ENCODE results near the gene IGFBPL1.
"Not testable (repeated sequence)": the region's sequence is repeated elsewhere in the genome, so short reads cannot be mapped to it uniquely, and the experiment has no call there.

The IGFBPL1 gene

DNA sequence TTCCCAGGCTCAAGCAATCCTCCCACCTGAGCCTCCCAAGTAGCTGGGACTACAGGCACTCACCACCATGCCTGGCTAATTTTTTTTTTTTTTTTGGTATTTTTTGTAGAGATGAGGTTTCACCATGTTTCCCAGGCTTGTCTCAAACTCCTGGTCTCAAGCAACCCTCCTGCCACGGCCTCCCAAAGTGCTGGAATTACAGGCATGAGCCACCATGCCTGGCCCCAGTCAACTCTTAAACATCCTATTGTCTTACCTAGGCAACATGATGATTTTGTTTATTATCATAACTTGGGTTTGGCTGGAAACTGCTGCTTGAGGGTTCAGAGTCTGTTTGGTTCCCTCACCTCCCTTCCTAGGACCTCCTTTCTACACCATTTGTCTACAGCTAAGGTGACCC, 25.1 kb downstream of the IGFBPL1 start:
- not testable (repeated sequence) for DNase-seq (ENCODE audit: low spot score)

DNA sequence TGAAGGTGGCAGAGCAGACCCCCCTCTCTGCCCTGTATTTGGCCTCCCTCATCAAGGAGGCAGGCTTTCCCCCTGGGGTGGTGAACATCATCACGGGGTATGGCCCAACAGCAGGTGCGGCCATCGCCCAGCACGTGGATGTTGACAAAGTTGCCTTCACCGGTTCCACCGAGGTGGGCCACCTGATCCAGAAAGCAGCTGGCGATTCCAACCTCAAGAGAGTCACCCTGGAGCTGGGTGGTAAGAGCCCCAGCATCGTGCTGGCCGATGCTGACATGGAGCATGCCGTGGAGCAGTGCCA, 27.9 kb downstream of the IGFBPL1 start:
- DNase-seq (ENCODE audit: low spot score) = no peak

DNA sequence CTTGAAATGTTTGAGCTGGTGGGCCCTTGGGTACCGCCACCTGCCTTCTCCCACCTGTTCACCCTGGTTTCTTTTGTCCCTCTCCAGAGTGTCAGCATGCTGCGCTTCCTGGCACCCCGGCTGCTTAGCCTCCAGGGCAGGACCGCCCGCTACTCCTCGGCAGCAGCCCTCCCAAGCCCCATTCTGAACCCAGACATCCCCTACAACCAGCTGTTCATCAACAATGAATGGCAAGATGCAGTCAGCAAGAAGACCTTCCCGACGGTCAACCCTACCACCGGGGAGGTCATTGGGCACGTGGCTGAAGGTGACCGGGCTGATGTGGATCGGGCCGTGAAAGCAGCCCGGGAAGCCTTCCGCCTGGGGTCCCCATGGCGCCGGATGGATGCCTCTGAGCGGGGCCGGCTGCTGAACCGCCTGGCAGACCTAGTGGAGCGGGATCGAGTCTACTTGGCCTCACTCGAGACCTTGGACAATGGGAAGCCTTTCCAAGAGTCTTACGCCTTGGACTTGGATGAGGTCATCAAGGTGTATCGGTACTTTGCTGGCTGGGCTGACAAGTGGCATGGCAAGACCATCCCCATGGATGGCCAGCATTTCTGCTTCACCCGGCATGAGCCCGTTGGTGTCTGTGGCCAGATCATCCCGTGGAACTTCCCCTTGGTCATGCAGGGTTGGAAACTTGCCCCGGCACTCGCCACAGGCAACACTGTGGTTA, 28.4 kb downstream of the IGFBPL1 start:
- DNase-seq (ENCODE audit: low spot score) = no peak

DNA sequence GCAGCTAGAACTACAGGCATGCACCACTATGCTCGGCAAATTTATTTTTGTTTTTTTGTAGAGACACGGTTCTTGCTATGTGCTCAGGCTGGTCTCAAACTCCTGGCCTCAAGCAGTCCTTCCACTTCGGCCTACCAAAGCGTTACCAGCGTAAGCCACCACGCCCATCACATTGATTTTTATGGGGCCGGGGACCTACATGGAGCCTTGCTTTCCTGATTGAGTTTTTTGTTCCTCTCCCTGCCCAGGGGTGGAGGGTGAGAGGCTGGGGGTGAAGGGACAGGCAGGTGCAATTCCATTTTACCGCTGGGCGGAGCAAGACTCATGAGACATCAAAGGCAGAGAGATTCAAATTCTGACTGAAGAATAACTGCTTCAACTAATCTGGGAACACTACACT, 29.8 kb downstream of the IGFBPL1 start:
- no peak for DNase-seq (ENCODE audit: low spot score)

DNA sequence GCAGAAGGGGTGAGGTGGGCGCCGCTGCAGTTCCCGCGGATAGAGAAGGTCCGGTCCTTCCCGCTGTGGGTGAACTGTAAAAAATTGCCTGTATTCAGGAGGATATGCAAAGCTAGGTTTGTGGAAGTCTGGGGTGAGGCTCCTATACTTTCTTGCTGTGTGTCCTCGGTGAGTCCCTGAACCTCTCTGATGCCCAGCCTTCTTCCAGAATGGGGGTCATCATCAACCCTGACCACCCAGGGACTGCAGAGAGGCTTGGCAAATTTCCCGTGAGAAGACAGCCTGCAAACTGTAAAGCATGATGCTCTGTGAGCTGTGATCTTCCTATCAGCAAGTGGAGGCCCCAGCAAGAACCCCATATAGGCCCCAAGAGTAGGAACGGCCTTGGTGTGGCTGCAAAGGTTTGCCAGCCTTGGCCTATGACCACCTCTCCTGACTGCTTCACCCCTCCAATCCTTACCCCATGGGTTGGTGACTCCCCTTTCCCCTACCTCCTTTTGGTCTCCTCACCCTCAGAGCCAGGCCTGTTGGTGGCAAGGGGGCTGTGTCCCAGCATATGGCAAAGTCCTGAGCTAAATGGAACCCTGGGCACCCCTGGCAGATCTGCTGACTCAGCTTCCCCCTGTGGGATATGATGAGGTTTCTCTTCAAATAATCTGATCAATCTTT, 31.0 kb downstream of the IGFBPL1 start:
- DNase-seq (ENCODE audit: low spot score) = no peak

DNA sequence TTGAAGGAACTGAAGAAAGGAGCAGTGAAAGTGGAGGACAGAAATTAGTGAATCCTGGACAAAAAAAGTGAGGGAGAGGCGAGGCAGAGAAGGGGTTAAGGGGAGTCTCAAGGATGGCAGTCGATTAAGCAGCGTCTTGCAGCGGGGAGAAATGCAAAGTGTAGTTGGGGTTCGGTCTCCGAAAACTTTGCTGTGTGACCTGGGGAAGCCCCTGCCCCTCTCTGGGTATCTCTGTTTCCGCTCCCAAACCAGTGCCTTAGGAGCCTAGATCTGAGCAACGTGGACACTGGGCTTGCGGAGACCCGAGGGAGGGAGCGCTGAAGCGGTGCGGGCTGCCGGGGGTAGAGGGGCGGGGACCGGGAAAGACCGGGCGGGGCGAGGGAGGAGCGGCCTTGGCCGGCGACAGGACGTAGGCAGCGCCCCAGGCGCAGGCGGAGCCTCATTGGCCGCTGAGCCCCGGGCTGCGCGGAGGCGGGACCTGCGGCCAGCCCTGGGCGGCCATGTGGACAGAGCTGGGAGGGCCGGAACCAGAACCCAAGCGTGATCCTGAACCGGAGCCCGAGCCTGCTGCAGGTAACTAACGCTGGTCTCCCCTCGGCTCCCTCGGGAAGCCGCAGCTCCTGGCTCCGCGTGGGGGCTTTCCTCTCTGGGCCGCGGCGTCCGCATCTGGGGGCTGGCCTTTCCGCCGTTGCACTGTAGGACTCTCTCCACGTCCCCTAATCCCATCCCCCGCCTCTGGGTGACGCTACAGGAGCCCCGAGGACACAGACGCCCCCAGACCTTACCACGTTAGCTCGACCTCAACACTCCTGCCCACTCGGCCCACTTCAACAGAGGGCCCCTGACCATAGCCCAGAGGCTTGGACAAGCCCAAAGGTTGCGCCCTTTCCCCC, 31.8 kb downstream of the IGFBPL1 start, which contains the start of gene ALDH1B1:
Gene ALDH1B1 (plus strand): TSS at position 468 of the 893 bp plus-strand sequence. CDS start 3,047 bp downstream, outside the sequence.
- peak; percentile 74 for DNase-seq (ENCODE audit: low spot score)

DNA sequence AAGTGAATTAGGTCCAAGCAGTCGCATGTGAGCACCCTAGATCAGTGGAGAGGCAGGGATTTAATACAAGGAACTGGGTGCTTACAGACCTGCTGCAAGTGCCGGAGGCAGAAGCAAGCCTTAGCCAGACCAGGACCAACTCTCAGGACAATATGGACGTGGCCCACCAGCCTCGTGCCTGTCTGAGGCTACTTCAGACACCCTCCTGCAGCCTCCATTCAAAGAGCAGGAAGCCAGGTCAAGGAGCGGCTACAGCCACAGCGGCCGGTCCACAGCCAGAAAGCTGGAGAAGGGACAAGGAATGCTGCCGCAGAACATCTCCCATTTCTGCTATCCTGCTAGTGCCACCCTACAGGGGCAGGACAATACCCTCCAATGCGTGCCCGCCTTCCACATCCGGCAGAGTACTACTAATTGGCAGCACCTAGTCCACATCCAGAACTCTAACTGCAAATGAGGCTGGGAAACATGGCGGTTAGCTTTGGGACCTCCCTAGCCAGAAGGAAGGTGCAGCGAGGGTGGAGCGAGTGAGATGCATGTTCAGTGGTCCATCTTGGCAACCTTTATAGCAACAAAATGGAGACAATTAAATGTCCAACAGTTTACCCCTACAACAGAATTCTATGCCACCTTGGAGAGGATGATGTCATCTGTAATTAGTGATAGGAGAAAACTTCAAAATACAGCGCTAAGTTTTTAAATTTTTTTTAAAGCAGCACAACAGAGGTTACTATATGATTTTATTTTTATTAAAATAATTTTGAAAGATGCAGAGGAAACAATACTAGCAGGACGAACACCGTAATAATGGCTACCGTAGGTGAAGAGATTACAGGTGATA, 32.8 kb downstream of the IGFBPL1 start:
- DNase-seq (ENCODE audit: low spot score) = no peak

DNA sequence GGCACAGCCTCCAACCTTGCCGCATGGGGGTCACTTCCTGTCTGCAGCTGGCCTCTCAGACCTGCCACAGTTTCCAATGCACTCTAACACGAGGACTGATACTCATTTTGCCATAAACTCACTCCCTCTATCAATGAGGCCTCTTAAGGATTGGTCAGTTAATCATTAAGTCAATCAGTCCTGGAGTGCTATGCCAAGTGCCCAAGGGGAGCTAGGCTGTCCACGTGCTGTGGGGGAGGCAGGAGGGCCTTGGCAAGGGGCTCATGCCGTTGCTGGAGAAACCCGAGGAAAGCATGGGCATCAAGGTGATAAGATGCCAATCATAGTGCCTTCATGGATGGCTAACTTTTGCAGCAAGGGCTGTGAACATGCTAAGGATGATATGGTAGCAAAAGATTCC, 33.4 kb downstream of the IGFBPL1 start:
- no peak for DNase-seq (ENCODE audit: low spot score)

DNA sequence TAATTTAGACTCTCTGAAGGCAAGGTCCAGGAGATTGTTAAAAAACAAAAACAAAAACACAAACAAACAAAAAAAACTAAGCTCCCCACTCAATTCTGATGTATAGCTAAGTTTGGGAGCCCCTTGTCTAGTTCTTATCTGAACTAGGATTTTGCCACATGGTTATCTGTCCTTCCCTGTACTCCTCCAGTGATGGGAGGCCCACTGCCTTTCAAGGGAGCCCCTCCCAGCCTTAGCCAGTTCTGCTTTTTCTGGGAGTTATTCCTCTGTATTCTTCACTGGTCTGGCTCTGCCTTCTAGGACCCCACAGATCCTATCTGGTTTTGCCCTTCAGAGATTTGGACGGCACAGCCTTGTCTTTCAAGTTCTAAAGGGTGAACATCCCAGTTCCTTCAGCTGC, 33.8 kb downstream of the IGFBPL1 start:
- DNase-seq (ENCODE audit: low spot score) = no peak

DNA sequence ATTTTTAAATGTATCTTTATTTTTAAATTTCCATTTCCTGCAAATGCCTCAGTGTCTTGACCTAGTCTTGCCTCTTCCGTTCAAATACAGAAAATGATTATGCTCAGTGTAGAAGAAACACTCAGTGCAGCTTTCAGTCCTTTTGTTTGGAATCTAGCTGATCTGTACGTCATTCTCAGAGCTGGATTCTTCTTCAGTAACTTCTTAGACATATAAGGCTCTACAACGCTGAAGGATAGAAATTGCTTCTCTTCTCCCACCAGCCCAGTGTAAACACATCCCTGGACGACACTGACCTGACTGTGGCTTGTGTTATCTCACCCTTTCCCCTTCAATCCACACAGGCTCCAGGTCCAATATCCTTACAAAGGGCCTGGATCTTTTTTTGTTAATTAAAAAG, 34.9 kb downstream of the IGFBPL1 start:
- DNase-seq (ENCODE audit: low spot score) = no peak

DNA sequence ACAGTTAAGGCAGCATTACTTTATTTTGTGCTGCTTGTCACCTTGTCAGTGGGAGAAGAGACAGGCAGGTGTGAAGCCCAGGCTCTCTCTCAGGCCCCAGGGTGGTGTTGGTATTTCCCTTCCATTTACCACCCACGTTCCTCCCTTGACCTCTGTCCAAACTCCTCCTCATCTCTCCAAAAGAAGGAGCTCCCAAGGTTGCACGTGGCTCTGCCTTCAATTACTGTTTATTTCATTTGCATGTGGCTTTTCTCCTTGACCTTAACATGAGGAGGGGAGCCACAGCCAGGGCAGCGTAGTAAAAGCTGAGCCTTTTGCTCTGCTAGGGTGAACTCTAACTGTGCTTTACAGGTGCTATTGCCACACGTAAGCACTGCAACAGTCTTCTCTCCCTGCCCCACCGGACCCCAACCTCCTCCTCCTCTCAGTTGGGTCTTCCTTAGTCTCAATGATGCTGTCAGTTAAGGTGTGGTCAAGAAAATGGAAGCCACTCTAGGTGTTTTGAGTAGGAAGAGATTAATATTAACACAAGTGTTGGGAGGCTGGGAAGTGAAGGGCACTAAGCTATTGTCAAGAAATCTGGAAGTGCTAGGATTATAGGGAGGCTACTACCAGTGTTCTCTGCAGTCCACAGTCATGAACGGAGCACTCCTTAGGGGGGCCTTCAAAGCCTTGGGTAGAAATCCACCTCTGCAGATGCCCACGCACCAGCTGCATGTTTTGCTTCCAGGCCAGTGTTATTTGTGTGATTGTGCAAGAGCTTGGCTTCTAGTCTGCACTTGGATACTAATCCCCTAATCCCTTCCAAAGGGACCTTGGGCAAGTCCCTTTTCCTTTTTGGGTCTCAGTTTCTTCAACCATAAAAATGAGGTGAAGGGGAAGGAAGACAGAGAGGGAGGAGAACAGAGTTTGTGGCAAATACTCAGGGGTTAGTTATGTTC, 35.7 kb downstream of the IGFBPL1 start:
- DNase-seq (ENCODE audit: low spot score) = no peak

DNA sequence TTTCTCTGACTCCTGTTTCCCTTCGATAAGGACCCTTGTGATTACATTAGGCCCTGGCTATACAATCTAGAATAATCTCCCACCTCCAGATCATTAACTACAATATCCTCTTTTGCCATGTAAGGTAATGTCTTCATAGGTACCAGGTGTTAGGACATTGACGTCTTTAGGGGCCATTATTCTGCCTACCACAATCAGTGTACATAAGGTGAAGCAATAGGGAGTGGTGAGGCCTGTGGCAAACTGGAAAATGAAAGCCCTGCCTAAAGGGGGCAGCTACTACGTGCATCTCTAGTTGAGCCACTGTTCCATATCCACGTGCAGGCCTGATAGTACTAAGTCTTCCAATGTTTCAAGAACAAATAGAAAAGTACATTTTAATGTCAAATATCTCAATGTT, 36.5 kb downstream of the IGFBPL1 start:
- no peak for DNase-seq (ENCODE audit: low spot score)

DNA sequence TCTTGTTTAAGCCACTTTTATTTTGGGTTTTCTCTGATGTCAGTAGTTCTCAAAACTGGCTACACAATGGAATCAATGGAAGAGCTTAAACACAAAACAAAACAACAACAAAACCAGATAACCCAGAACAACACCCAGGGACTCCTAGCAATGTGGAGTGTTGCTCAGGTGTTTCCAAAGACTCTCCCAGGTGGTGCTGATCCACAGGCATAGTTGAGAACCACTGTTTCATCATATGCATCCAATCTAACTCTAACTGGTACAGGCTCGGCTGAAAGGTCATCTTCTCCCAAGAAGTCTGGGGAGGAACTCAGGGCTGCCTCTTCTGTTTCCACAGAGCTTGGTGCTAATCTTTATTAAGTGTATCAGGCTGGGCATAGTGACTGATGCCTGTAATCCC, 37.2 kb downstream of the IGFBPL1 start:
- DNase-seq (ENCODE audit: low spot score) = no peak

DNA sequence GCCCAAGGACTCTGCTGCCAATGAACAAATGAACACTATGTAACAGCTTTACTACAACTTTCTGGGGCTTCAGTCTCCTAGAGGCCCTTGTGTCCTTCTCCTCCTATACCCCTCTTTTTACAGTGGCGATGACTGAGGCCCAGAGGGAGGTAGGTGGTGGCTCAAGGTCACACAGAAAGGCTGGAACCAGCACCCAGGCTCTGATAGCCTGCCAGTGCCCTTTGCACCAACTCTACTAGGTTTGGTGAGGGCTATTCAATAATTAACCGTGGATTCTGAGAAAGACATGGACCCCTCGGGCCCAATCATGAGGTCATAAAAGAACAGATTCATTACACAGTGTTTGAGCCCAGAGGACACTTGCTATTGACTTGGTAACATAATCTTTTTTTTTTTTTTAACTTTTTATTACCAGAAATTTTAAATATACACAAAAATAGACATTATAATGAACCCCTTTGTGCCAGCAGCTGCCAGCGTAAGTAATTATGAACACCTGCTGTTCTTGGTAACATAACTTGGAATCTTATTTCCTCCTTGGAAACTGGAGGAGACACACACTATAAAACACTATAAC, 37.8 kb downstream of the IGFBPL1 start:
- no peak for DNase-seq (ENCODE audit: low spot score)

DNA sequence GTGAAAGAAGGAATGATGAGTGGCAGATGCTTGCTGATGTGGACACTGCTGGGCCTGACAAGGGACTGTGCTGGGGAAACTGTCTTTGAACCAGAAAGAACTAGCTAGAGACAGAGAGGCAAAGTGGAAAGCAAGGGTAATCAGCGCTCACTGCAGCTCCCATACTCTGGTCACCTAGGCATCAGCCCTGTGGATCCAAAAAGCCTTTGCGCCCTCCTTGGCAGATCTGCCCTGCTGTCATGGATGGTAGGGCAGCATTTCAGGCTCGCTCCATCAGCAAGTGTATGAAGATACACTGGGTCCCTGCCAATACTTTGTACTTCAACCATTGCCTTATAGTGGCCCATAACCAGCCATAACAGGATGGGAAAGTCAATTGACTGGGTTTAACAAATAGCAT, 38.4 kb downstream of the IGFBPL1 start:
- no peak for DNase-seq (ENCODE audit: low spot score)

DNA sequence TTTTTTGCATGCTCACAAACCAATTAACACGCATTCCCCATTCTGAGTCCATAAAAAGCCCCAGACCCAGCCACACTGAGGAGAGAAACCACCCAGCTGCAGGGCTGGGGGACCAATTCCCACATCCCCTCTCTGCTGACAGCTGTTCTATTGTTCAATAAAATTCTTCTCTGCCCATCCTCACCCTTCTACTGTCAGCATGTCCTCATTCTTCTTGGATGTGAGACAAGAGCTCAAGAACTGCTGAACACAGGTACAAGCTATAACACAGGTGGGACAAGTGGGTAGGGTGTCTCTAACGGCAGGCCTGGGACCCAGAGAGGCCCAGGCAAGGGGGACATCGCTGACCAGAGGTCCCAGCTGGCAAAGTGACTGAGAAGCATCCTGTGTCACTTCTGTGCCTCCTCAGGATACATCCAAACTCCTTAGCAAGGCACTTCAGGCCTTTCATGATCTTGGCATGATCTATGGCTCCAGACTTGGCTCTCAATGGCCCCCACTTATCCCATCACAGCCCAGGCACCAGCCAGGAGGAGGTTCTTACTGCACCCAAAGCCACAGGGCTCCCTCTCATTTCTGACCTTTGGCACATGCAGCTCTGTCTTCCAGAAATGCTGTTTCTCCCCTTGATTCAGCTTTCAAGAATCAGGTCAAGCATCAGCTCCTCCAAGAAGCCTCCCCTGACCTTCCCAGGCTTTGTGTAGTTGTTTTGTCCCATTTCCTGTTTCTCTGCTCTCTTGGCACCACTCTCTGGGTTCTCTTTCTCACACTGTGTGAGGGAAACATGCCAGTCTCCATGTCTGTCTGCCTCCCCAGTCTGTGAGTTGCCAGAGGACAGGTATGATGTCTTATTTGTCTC, 39.0 kb downstream of the IGFBPL1 start:
- no peak for DNase-seq (ENCODE audit: low spot score)

DNA sequence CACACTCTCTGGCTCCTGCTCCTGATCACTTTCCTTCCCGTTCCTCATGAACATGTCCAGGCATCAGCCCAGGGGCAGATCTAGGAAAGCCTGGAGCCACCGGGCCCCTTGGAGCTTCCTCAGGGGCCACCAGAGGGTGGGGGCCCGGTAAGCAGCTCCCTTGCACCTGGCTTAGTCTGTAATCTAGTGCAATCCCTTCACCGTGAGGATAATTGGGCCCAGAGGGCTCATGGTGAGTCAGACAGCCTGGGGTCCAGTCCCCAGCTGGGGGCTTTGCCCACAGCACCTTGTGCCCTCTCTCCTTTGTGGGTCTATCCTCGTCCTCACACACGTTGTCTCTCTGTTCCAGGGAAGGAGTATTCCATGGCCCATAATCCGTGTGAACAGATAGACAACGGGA, 42.1 kb downstream of the IGFBPL1 start:
- DNase-seq (ENCODE audit: low spot score) = no peak

DNA sequence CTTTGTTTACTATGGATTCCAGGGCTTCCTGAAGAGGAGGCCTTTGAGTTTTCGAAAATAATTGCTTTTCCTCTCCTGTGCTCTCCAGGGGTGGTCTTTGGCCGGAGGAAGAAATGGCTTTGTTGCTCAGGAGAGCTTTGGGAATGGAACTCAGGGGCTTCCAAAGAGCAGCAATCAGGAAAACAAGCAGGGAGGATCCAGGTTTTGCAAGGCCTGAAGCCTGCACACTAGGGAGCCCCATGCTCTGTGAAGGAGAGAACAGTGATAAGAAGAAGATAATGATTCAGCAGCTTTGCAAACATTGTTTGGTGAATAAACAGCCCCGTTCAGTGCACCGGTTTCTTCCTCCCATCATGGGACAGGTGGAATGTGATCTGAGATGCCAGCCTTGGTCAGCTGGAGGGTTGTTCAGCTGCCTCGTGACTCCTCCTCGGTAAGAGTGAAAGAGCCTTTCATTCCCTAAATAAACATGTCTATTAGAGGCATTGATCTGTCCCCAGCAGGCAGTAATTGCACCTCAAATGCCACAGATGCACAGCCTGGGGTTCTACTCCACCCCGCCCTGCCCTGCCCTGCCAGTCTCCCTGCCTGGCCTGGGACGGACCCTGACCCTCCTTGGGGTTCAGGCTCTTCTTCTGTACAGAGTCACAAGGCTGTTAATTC, 43.3 kb downstream of the IGFBPL1 start:
- DNase-seq (ENCODE audit: low spot score) = peak; percentile 30
